Esophagus squamous epithelium (tissue), 5 donors: ENCODE measurements around the gene HDDC3. TPM values are rescaled to one million over a fixed set of nuclear protein-coding genes. Genes with fewer than 3 reads are reported as not detected.

Source experiments
- DNase-seq: peaks from one replicate; lab custom pipeline; 2025; lab: John Stamatoyannopoulos, UW
- H3K27ac ChIP-seq, 4 donors: fragments of 200-600 bp; sonication (generic); one replicate each; pipeline ENCODE4 v1.5.1; 2016 to 2019; ENCODE audit warnings: mild to moderate bottlenecking in 1 of 4
- H3K27me3 ChIP-seq, 4 donors: fragments of 200-600 bp; sonication (generic); 1 replicate in 3 of 4; 2 replicates in 1 of 4; pipeline versions ENCODE4 v1.5.1 to v1.6.0; 2017 to 2021; ENCODE audit warnings: antibody characterized with exemption in 1 of 4
- H3K36me3 ChIP-seq, 3 donors: fragments of 200-600 bp; sonication (generic); one replicate each; pipeline ENCODE4 v1.5.1; 2016 to 2019
- H3K4me1 ChIP-seq, 3 donors: fragments of 200-600 bp; sonication (generic); one replicate each; pipeline ENCODE4 v1.5.1; 2017 to 2019
- H3K4me3 ChIP-seq, 4 donors: fragments of 200-600 bp; sonication (generic); 1 replicate in 3 of 4; 2 replicates in 1 of 4; pipeline ENCODE4 v1.5.1; 2016 to 2019; ENCODE audit warnings: mild to moderate bottlenecking in 2 of 4, moderate library complexity in 1 of 4
- H3K9me3 ChIP-seq, 3 donors: fragments of 200-600 bp; sonication (generic); one replicate each; pipeline ENCODE4 v1.5.1; 2016 to 2019
- CTCF ChIP-seq, 6 experiments: fragments of 450-650 bp in 4 of 6; fragments of 200-600 bp in 2 of 6; sonication (generic) in 2 of 6; IDR thresholded peaks; one replicate each; pipeline ENCODE4 v1.5.1; 2016 to 2019; ENCODE audit warnings: antibody characterized with exemption in 6 of 6, mild to moderate bottlenecking in 4 of 6, moderate library complexity in 4 of 6
- POLR2A ChIP-seq, 4 donors: fragments of 450-650 bp; IDR thresholded peaks; one replicate each; pipeline ENCODE4 v1.6.1; 2017; ENCODE audit warnings: antibody characterized with exemption in 4 of 4, mild to moderate bottlenecking in 4 of 4, moderate library complexity in 3 of 4
- WGBS, 2 donors: methylation state at CpG; one replicate each; pipeline ENCODE4 v1.1.5; 2018; 5-methylcytosine and 5-hydroxymethylcytosine counted together
- intact Hi-C: fragments of 100-400 bp; cut with DNase I; formaldehyde crosslinking; loops from one replicate; pipeline ENCODE4 v1.15.0; 2022
- total RNA-seq, 4 donors: library from RNA; depleted of rRNA; stranded (reverse); fragments of >200 nt; gene quantifications; one replicate each; pipeline ENCODE4 v1.1.0, GENCODE V29; 2016
- donor health status: DM: yes; HTN: yes; CAD: no.

Gene HDDC3
- total RNA-seq, 4 donors from 2014 or later, result 5.8 to 13.7 (median 11.7) TPM

- no peak for DNase-seq
- no peak overlapping the region for H3K27ac ChIP-seq
- intact Hi-C loops, result no loop called here
Measured at GRCh38 chr15:90907838-90908507, 24.4 kb downstream of the HDDC3 start.

DNA sequence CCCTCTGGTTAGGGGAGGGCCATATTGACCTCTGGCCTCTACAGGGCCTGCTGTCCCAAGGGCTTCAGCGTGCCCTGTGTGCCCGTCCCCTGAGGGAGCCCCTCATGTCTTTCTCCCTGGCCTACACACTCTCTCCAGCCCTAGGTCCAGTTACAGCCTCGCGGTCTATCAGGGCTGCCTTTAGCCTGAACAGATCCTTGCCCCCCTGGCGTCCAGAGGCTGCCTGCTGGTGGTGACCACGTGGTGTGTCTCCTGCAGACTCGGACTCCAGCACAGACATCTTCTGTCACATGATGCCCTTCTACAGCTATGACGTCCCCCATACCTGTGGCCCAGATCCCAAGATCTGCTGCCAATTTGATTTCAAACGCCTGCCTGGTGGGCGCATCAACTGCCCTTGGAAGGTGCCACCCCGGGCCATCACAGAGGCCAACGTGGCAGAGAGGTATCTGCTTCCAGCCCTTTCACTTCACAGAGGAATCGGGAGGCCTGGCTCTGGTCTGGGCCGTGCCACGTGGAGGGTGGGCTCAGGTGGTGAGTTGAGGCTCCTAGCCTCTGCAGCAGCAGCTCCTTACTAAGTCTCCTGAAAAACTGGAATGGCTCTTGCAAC, 25.2 kb downstream of the HDDC3 start:
- Histone ChIP-seq H3K4me3 (no peak overlapping the region), H3K27me3 (no peaks in the 10 kb centered on the region), H3K36me3 (peaks cover 27 to 74% (median 48%) of the 10 kb centered on the region in 3 donors), H3K9me3 (no peaks in the 10 kb centered on the region), H3K4me1 (peaks cover 9 to 23% (median 10%) of the 10 kb centered on the region in 3 donors), H3K27ac (peak overlapping the region in 1 of 4 donors; percentile 16)
- no peak for DNase-seq
- WGBS, 2 donors, result 82 to 95% methylated on average over 11 to 13 of the region's 15 CpGs
- intact Hi-C loops, result no loop called here
- TF ChIP-seq POLR2A (IDR thresholded peaks at IDR 0.05) (no peak), CTCF (IDR thresholded peaks at IDR 0.05) (no peak)

More at GRCh38 chr15:90907838-90908507, 24.4 kb downstream of the HDDC3 start:
- H3K4me1 ChIP-seq, result peaks cover 8 to 23% (median 9%) of the 10 kb centered on the region in 3 donors
- TF ChIP-seq CTCF (IDR thresholded peaks at IDR 0.05) (no peak), POLR2A (IDR thresholded peaks at IDR 0.05) (no peak)
- H3K4me3 ChIP-seq, result no peak overlapping the region
- peaks cover 35 to 82% (median 56%) of the 10 kb centered on the region in 3 donors for H3K36me3 ChIP-seq
- 81 to 88% methylated on average over 8 to 9 of the region's 9 CpGs for WGBS, 2 donors
- no peaks in the 10 kb centered on the region for H3K9me3 ChIP-seq
- H3K27me3 ChIP-seq, result no peaks in the 10 kb centered on the region

GRCh38 chr15:90906181-90906849, 26.0 kb downstream of the HDDC3 start:
- Histone ChIP-seq H3K27me3 (no peaks in the 10 kb centered on the region), H3K4me3 (no peak overlapping the region), H3K36me3 (peaks cover 21 to 66% (median 41%) of the 10 kb centered on the region in 3 donors), H3K27ac (no peak overlapping the region), H3K9me3 (no peaks in the 10 kb centered on the region), H3K4me1 (peaks cover 14 to 31% (median 14%) of the 10 kb centered on the region in 3 donors)
- intact Hi-C loops, result no loop called here
- TF ChIP-seq CTCF (IDR thresholded peaks at IDR 0.05) (no peak), POLR2A (IDR thresholded peaks at IDR 0.05) (no peak)
- no peak for DNase-seq
- 92 to 96% methylated on average over 4 to 7 of the region's 11 CpGs for WGBS, 2 donors

DNA sequence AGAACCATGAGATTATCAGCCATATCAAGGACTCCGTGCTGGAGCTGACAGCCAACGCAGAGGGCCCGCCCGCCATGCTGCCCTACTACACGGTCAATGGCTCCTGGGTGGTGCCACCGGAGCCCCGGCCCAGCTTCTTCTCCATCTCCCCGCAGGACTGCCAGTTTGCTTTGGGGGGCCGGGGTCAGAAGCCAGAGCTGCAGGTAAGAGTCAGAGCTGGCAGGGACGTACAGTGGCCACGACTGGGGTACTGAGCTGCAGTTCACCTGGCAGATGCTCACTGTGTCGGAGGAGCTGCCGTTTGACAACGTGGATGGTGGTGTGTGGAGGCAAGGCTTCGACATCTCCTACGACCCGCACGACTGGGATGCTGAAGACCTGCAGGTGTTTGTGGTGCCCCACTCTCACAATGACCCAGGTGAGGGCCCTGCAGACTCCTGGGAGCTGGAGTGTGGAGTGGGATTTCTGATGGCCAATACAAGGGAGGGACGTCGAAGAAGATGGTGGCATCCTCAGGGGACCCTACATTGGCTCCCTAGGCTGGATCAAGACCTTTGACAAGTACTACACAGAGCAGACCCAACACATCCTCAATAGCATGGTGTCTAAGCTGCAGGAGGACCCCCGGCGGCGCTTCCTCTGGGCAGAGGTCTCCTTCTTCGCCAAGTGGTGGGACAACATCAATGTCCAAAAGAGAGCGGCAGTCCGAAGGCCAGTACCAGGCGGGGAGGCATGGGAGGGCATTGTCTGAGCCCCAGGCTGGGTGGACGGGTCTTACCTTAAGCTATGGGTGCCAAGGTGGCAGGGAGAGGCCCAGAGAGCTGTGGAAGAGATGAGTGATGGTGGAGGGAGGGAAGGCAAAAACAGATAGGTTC, 26.8 kb downstream of the HDDC3 start:
- no peak for DNase-seq
- Histone ChIP-seq H3K4me3 (no peak overlapping the region), H3K27me3 (no peaks in the 10 kb centered on the region), H3K4me1 (peaks cover 14 to 34% (median 14%) of the 10 kb centered on the region in 3 donors), H3K9me3 (no peaks in the 10 kb centered on the region), H3K36me3 (peaks cover 13 to 58% (median 35%) of the 10 kb centered on the region in 3 donors), H3K27ac (no peak overlapping the region)
- 95% methylated on average over 9 to 12 of the region's 28 CpGs for WGBS, 2 donors
- intact Hi-C loops, result no loop called here
- TF ChIP-seq CTCF (IDR thresholded peaks at IDR 0.05) (no peak), POLR2A (IDR thresholded peaks at IDR 0.05) (no peak)
